ENCODE measurements around the gene LGALS8.

The LGALS8 gene

DNA sequence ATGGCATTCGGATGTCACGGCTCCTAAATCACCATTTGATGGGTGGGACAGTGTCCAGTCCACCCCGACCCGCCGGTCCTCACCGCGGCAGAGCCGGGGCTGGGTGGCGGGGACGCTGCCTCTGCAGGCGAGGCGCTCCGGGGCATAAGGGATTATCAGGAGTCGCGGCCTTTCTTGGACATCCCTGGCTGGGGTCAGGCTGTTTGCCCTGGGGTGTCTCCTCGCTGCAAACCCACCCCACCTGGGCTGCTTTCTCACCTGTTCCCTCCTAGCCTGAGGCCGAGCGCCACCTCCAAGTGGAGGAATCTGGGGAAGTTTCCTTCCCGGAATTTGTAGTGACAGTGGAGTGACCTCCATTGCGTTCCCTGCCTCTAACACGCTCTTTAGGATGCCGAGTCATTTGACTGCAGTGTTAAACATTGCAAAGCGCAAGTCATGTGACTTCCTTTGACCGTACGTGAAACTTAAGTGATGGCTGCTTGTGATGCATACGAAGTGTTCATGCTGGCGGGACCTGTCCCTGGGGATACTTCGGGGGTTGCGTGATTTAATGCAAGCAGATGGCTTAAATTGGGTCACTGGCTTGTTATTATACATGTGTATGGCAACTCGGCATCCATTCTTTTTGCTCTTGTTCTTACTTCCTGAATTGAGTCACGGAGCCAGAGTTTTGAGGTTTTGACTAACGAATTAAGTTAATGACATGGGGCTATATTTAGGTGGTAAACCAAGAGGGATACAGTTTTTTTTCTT is 536 bp downstream of the LGALS8 start:
- DNase-seq (ENCODE audit: low spot score), result peak; percentile 73
- ChIA-PET CTCF (interaction anchor here (0.6 kb wide), 1 partner anchor 415 kb away, joined by 4 read pairs; no protein-coding TSS in a partner anchor), POLR2A (ENCODE audit: low non-redundant PET) (no interaction called here)
- TF ChIP-seq, protein P1, sequence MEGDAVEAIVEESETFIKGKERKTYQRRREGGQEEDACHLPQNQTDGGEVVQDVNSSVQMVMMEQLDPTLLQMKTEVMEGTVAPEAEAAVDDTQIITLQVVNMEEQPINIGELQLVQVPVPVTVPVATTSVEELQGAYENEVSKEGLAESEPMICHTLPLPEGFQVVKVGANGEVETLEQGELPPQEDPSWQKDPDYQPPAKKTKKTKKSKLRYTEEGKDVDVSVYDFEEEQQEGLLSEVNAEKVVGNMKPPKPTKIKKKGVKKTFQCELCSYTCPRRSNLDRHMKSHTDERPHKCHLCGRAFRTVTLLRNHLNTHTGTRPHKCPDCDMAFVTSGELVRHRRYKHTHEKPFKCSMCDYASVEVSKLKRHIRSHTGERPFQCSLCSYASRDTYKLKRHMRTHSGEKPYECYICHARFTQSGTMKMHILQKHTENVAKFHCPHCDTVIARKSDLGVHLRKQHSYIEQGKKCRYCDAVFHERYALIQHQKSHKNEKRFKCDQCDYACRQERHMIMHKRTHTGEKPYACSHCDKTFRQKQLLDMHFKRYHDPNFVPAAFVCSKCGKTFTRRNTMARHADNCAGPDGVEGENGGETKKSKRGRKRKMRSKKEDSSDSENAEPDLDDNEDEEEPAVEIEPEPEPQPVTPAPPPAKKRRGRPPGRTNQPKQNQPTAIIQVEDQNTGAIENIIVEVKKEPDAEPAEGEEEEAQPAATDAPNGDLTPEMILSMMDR (conservative IDR thresholded peaks at IDR 0.05; ENCODE audit: low read depth), result no peak
- peak overlapping the region; percentile 79 for H3K27ac ChIP-seq

GRCh38 chr1:236524895-236525184 is 1.1 kb downstream of the LGALS8 start:
- CTCF ChIA-PET, result interaction anchor here (0.6 kb wide), 1 partner anchor 416 kb away, joined by 4 read pairs; no protein-coding TSS in a partner anchor
- POLR2A ChIA-PET (ENCODE audit: low non-redundant PET), result no interaction called here
- no peak for DNase-seq (ENCODE audit: low spot score)
- no peak overlapping the region for H3K27ac ChIP-seq
- TF ChIP-seq, protein P1 (conservative IDR thresholded peaks at IDR 0.05; ENCODE audit: low read depth), result no peak

GRCh38 chr1:236526079-236526478 is 2.3 kb downstream of the LGALS8 start:
- DNase-seq (ENCODE audit: low spot score), result no peak
- ChIA-PET POLR2A (ENCODE audit: low non-redundant PET) (no interaction called here), CTCF (no interaction called here)
- H3K27ac ChIP-seq, result no peak overlapping the region
- TF ChIP-seq, protein P1 (conservative IDR thresholded peaks at IDR 0.05; ENCODE audit: low read depth), result no peak

GRCh38 chr1:236530286-236530685 is 6.5 kb downstream of the LGALS8 start:
- ChIA-PET POLR2A (ENCODE audit: low non-redundant PET) (no interaction called here), CTCF (interaction anchor here (0.6 to 0.7 kb wide), 2 partner anchors 69 to 418 kb away, joined by 3 to 4 read pairs; no protein-coding TSS in a partner anchor)
- no peak for DNase-seq (ENCODE audit: low spot score)
- H3K27ac ChIP-seq, result no peak overlapping the region
- TF ChIP-seq, protein P1 (conservative IDR thresholded peaks at IDR 0.05; ENCODE audit: low read depth), result no peak

DNA sequence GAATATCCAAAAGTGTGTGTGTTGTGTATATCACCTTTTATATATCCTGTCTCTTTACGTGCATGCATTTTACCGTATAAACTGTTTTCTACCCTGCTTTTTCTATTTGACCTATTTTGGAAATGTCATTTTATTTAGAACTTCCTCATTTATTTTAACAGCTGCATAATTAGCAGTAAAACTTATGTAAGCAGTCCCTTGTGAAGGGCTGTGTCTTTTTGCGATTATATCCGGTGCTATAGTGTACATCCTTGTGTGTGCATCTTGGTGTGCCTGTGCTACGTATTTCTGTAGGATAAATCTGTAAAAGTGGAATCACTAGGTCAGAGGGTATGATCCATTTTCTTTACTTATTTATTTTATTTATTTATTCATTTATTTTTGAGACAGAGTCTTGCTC is 7.2 kb downstream of the LGALS8 start:
- no peak for DNase-seq (ENCODE audit: low spot score)
- TF ChIP-seq, protein P1 (conservative IDR thresholded peaks at IDR 0.05; ENCODE audit: low read depth), result no peak
- H3K27ac ChIP-seq, result peak overlapping the region; percentile 38; the same call in 1 of the 2 replicates
- ChIA-PET POLR2A (ENCODE audit: low non-redundant PET) (no interaction called here), CTCF (interaction anchor here (0.6 to 0.7 kb wide), 3 partner anchors 77 to 418 kb away, joined by 4 to 5 read pairs (median 4); no protein-coding TSS in a partner anchor)

DNA sequence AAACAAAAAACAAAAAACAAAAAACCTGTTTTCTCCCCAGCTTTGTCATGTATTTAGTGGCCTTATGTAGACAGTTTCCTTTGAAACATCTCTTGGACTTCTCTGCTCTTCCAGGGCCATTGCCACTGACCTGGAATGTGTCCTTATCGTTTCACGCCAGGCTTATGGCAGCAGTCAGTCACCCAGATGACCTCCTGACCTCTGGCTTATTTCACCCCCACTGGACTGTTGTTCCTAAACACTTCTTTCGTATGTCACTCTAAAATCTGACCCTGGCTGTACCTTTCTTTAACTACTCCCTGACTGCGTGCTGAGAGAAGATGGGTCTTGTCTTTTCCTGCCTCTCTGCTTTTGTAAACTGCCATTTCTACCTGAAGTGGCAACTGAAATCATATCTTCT is 9.1 kb downstream of the LGALS8 start:
- TF ChIP-seq, protein P1 (conservative IDR thresholded peaks at IDR 0.05; ENCODE audit: low read depth), result no peak
- CTCF ChIA-PET, result interaction anchor here (1.2 kb wide), 1 partner anchor 14 kb away, joined by 3 read pairs; no protein-coding TSS in a partner anchor
- DNase-seq (ENCODE audit: low spot score), result no peak
- H3K27ac ChIP-seq, result no peak overlapping the region
- POLR2A ChIA-PET (ENCODE audit: low non-redundant PET), result no interaction called here

Measured in RWPE1 (cell line).